ENCODE data around the gene GRAMD4.

The GRAMD4 gene

DNA sequence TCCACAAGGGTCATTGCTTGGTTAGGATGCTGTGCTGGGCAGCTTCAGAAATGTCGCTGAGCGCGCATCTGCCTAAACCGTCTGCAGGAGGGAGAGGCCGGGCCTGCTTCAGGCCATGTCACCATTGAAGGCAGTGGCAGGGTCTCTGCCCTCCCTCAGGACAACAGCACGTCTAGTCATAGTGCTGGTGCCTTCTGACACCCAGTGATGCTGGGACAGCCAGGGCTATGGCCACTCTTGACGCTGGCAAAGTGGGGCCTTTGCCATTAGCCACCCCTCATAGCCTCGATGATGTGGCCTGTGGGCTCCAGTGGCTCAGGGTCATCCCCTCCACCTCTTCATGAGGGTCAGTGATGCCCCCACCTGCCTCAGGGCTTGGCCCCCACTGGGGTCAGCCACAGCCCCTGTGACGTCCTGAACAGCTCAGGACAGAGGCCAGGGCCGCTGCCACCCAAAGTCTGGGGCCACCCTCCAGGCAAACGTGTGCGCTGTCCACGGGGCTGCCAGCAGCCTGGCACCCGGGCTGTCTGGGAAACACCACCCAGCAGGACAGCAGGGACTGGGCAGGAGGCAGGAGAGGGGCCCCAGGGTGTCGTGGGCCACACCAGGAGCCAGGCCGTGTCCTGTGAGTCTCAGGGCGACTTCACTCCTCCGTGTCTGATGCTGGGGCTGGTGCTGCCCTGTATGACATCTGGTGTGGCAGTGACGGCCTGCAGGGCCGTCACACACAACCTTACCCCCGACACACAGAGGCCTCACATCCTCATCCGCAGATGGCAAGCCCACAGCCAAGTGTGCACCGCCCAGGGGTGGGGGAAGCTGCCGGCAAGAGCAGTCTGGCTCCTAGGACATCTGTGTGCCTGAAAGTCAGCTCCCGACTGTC is 75.4 kb downstream of the GRAMD4 start:
- H3K27me3 Mint-ChIP-seq: no peaks in the 10 kb centered on the region
- intact Hi-C loops (cut with micrococcal nuclease): no loop called here
- H3K36me3 Mint-ChIP-seq (ENCODE audit: low read depth): peaks cover 100% of the 10 kb centered on the region
- H3K4me3 Mint-ChIP-seq: no peak overlapping the region
- H3K4me1 Mint-ChIP-seq (ENCODE audit: low read depth): no peaks in the 10 kb centered on the region
- no peaks in the 10 kb centered on the region for H3K9me3 Mint-ChIP-seq
- no peak overlapping the region for H3K27ac Mint-ChIP-seq

DNA sequence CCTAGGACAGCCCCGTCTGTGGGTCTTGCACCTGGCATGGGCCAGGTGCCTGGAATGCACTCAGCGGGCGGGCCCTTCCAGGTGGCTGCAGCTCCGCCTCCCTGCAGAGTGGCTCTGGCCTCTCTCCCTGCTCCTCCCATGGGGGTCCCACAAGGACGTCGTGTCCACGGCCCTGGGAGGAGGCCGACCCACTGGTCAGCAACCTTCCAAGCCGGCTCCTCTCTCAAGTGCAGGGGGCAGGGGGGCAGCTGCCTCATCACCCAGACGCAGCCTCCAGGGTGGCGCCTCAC is 76.0 kb downstream of the GRAMD4 start:
- Mint-ChIP-seq H3K9me3 (no peaks in the 10 kb centered on the region), H3K36me3 (ENCODE audit: low read depth) (peaks cover 100% of the 10 kb centered on the region), H3K4me3 (no peak overlapping the region), H3K4me1 (ENCODE audit: low read depth) (no peaks in the 10 kb centered on the region), H3K27me3 (no peaks in the 10 kb centered on the region), H3K27ac (no peak overlapping the region)
- intact Hi-C loops (cut with micrococcal nuclease): no loop called here

DNA sequence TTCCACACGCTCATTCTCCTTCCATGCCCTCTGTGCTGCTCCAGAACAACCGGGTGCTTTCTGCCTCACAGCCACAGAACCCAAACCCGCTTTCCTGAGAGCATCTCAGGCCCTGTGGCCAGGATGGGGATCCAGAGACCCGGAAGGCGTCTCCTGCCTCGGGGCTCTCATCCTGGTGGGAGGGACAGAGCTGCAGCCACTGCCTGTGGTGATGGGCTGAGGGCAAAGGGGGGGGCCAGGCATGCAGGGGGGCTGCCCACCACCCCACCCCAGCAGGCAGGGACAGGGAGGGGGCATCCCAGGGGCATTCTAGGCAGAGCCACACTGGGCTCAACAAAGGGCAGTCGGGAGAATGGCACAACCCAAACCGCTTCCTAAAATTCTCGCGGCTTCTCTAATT is 76.4 kb downstream of the GRAMD4 start:
- no peaks in the 10 kb centered on the region for H3K27me3 Mint-ChIP-seq
- no peaks in the 10 kb centered on the region for H3K4me1 Mint-ChIP-seq (ENCODE audit: low read depth)
- intact Hi-C loops (cut with micrococcal nuclease): no loop called here
- H3K27ac Mint-ChIP-seq: no peak overlapping the region
- H3K4me3 Mint-ChIP-seq: no peak overlapping the region
- no peaks in the 10 kb centered on the region for H3K9me3 Mint-ChIP-seq
- peaks cover 100% of the 10 kb centered on the region for H3K36me3 Mint-ChIP-seq (ENCODE audit: low read depth)

DNA sequence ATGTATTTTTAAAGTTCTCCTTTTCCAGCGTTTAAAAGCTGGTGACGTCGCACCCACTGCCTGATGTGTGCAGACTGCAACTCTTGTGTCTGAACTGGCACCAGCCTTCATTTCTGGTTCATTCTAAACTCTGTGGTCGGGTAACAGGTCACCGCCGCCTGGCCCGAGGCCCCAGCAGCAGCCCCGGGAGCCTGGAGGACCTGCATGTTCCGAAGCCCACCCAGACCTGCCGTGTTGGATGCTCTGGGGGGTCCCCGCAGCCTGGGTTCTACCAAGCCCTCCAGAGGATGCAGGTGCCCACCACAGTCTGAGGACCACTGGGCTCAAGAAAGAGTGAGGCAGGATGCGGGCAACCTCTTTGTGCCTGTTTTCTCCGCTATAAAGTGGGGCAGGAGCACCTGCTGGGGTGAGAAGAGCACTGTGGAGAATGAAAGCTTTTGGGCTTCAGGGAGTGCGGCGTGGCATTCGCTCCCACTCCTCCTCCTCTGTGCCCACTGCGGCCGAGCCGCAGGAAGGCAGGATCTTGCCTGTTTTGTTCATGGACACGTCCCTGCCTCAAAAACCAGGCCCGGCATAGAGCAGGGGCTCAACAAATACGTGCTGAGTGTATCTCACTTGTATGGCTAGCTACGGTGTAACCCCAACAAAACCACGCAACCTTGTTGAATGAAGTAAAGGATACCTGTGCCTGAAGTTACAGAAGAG is 77.8 kb downstream of the GRAMD4 start:
- H3K27me3 Mint-ChIP-seq: no peaks in the 10 kb centered on the region
- peaks cover 100% of the 10 kb centered on the region for H3K36me3 Mint-ChIP-seq (ENCODE audit: low read depth)
- H3K4me1 Mint-ChIP-seq (ENCODE audit: low read depth): no peaks in the 10 kb centered on the region
- intact Hi-C loops (cut with micrococcal nuclease): no loop called here
- no peaks in the 10 kb centered on the region for H3K9me3 Mint-ChIP-seq
- H3K4me3 Mint-ChIP-seq: no peak overlapping the region
- H3K27ac Mint-ChIP-seq: no peak overlapping the region

DNA sequence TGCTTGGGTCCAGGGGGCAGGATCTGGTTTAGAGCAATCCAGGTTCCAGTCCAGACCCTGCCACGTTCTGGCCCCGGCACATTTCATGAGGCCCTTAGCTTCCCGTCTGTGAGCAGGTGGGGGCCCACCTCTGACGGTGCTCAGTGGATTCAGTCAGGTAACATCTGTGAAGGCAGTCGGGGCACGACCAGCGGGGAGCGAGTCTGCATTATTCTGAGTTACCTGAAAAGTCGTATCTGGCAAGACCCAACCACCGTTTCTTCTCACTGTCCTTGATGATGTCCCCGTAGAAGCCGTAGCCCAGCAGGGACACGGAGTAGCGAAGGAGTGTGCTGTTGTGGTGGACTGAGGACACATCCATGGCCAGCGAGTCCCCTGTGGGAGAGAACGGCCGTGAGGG is 78.9 kb downstream of the GRAMD4 start:
- intact Hi-C loops (cut with micrococcal nuclease): no loop called here
- Mint-ChIP-seq H3K27me3 (no peaks in the 10 kb centered on the region), H3K4me1 (ENCODE audit: low read depth) (no peaks in the 10 kb centered on the region), H3K27ac (no peak overlapping the region), H3K4me3 (no peak overlapping the region), H3K9me3 (no peaks in the 10 kb centered on the region), H3K36me3 (ENCODE audit: low read depth) (peaks cover 100% of the 10 kb centered on the region)

DNA sequence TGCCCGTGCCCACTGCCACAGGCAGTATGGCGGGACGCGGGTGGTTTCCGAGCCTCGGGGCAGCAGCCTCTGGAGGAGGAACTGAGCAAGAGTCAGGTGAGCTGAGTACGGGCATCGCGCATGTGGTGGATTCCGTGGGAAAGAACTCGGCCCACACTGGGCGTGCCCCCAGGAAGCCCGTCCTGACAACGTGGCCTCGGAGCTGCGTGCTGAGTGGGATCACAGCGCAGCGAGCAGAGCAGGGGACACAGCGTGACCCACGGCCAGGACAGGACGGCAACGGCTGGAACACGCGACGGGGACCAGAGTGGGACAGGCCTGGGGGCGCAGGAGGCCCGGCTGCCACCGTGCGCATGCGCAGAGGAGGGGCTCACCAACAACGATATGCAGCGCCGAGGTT is 81.1 kb downstream of the GRAMD4 start:
- Mint-ChIP-seq H3K9me3 (no peaks in the 10 kb centered on the region), H3K4me3 (no peak overlapping the region), H3K36me3 (ENCODE audit: low read depth) (peaks cover 100% of the 10 kb centered on the region), H3K4me1 (ENCODE audit: low read depth) (no peaks in the 10 kb centered on the region), H3K27ac (no peak overlapping the region), H3K27me3 (no peaks in the 10 kb centered on the region)
- intact Hi-C loops (cut with micrococcal nuclease): no loop called here

DNA sequence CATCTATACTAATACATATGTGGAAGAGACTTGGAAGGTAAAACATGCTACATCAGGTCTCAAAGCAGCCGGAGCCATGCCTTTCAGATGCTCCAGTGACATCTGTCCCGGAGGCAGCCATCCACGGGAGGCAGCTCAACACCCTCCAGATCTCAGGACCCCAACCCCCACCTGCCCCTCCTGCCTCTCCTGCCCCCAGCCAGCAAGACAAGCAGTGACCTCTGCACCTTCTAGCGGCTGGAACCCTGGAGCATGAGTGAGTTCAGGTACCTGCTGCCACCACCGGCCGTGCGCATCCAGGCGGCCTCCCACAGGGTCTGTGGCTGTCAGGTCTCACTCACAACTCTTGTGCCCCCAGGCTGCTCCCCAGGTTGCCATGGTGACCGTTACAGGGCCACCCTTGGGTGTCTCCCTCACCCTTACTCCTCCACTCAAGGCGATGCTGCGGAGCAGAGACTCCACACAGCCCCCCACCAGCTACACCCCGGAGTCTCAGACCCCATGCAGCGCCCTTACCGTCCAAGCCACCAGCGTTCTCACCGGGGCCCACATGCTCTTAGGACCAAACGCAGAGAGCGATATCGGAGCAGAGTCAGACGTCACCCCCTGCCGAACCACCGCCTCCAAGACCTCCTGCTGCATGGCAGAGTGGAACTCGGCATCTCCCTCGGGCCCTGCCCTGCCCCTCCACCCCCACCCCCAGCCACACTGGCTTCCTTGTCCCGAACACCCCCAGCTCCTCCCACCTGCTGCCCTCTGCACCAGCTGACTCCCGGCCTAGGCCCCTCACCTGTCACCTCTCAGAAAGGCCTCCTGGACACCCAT is 83.2 kb downstream of the GRAMD4 start:
- no peaks in the 10 kb centered on the region for H3K9me3 Mint-ChIP-seq
- no peaks in the 10 kb centered on the region for H3K4me1 Mint-ChIP-seq (ENCODE audit: low read depth)
- H3K4me3 Mint-ChIP-seq: no peak overlapping the region
- H3K27me3 Mint-ChIP-seq: no peaks in the 10 kb centered on the region
- no peak overlapping the region for H3K27ac Mint-ChIP-seq
- peaks cover 100% of the 10 kb centered on the region for H3K36me3 Mint-ChIP-seq (ENCODE audit: low read depth)
- intact Hi-C loops (cut with micrococcal nuclease): no loop called here

DNA sequence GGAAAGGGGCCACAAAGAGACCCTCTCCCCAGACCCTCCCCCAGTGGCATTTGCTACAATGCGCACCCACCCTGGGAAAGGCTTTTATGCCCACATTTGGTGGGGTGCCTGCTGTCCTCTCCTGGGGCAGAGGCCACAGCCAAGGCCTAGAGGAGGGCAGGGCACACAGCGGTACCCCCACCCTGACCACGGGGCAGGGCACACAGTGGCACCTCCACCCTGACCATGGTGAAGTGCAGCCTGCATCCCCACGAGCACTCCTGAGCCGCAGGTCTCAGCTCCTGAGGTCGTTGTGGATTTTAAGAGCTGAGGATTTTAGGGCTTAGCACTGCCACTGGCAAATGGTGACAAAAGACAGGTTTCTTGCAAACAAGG is 83.8 kb downstream of the GRAMD4 start:
- H3K4me3 Mint-ChIP-seq: no peak overlapping the region
- intact Hi-C loops (cut with micrococcal nuclease): no loop called here
- no peaks in the 10 kb centered on the region for H3K9me3 Mint-ChIP-seq
- H3K36me3 Mint-ChIP-seq (ENCODE audit: low read depth): peaks cover 100% of the 10 kb centered on the region
- no peaks in the 10 kb centered on the region for H3K4me1 Mint-ChIP-seq (ENCODE audit: low read depth)
- no peaks in the 10 kb centered on the region for H3K27me3 Mint-ChIP-seq
- no peak overlapping the region for H3K27ac Mint-ChIP-seq

DNA sequence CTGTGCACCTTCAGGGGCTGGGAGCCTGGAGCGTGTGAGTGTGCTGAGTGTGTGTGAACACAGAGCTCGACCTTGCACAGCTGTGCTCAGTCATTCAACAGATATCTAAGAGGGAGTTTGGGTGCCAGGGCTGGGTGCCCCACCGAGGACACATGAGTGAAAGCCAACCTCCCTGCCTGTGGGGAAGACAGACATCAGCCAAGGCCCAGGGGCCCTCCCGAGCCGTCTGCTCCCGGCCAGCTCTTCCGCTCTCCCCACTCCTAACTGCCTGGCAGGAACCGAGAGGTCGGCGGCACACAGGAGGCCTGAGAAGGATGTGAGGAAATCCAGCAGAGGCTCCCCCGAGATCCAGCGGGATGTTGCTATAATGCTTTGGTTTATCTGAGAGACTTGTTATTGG is 85.9 kb downstream of the GRAMD4 start:
- Mint-ChIP-seq H3K27ac (no peak overlapping the region), H3K4me3 (no peak overlapping the region), H3K4me1 (ENCODE audit: low read depth) (no peaks in the 10 kb centered on the region), H3K27me3 (no peaks in the 10 kb centered on the region), H3K36me3 (ENCODE audit: low read depth) (peaks cover 100% of the 10 kb centered on the region), H3K9me3 (no peaks in the 10 kb centered on the region)
- intact Hi-C loops (cut with micrococcal nuclease): no loop called here

DNA sequence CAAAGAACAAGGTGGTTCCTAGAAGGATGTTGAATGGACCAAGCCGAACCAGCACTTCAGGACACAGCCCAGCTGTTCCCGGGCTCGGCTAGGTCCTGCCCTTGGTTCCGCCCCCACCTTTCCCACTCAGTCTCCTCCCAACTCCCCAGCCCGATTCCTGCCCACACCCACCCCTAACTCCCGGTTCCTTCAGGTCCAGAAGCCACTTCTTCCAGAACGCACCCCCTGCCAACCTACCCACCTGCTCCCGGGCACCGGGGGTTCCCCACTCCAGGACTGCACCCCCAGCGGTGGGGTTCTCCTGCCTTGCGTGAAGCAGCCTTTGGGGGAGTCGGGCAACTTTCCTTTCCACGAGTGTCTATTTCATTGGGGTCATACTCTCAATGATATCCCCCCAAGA is 87.1 kb downstream of the GRAMD4 start:
- H3K9me3 Mint-ChIP-seq: no peaks in the 10 kb centered on the region
- H3K27ac Mint-ChIP-seq: no peak overlapping the region
- H3K4me1 Mint-ChIP-seq (ENCODE audit: low read depth): no peaks in the 10 kb centered on the region
- intact Hi-C loops (cut with micrococcal nuclease): no loop called here
- no peak overlapping the region for H3K4me3 Mint-ChIP-seq
- peaks cover 100% of the 10 kb centered on the region for H3K36me3 Mint-ChIP-seq (ENCODE audit: low read depth)
- no peaks in the 10 kb centered on the region for H3K27me3 Mint-ChIP-seq

DNA sequence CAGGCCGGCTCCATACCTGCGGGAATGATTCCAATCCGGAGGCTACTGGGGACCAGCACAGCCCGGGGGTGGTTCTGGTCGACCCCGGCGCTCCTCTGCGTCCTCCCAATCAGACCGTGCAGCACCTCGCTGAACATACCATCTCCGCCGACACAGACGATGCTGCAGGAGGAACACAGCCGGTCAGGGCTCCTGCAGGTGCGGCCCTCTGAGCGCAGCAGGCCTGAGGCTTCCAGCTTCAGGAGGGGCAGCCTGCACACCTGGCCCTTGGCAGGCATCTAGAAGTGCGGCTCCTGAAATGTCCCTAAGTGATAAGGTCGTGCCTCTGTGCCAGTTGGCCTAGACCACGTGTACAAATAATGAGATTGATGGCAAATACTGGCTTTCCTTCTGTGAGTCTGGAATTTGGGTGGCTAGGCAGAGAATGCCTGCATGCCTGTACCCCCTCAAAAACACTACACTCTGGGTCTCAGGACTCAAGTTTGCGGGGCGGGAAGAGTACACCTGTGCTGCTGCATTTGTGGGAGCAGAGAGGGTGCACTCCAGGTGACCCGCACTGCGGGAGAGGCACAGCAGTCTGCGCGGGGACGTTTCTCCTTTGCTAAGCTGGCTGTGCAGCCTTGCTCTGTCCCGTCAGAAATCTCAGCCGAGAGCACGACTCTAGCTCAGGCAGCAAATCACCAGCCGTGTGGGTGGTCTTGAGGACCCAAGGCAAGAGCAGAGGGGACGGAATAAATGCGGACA is 87.8 kb downstream of the GRAMD4 start:
- intact Hi-C loops (cut with micrococcal nuclease): no loop called here
- H3K27me3 Mint-ChIP-seq: no peaks in the 10 kb centered on the region
- H3K27ac Mint-ChIP-seq: no peak overlapping the region
- H3K36me3 Mint-ChIP-seq (ENCODE audit: low read depth): peaks cover 100% of the 10 kb centered on the region
- no peaks in the 10 kb centered on the region for H3K9me3 Mint-ChIP-seq
- H3K4me1 Mint-ChIP-seq (ENCODE audit: low read depth): no peaks in the 10 kb centered on the region
- no peak overlapping the region for H3K4me3 Mint-ChIP-seq

DNA sequence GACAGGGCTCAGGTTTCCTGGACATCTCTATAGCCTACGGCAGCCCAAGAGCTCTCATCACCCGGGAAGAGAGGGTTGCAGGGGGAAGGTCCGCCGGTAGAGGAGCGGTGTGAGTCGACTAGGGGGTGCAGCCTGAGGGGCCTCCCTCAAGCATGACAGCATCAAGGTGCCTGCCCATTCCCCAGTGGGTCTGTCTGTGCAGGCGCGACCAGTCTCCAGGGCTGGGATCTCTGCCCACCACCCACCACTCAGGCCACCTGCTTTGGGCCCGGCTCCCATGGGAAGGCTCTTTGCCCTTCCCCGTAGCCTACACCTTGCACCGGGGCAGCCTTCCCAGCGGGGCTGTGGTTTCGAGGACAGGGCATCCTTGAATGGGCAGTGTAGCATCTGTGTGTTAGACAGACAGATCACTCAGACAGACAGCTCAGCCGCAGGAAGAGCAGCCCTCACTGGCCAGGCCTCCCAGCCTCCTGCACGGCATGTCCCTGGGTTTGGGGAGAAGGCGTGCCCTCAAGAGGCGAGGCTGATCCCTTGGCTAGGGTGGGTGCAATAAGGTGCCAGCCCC is 88.7 kb downstream of the GRAMD4 start:
- Mint-ChIP-seq H3K4me1 (ENCODE audit: low read depth) (no peaks in the 10 kb centered on the region), H3K4me3 (no peak overlapping the region), H3K9me3 (no peaks in the 10 kb centered on the region), H3K27me3 (no peaks in the 10 kb centered on the region), H3K36me3 (ENCODE audit: low read depth) (peaks cover 100% of the 10 kb centered on the region), H3K27ac (no peak overlapping the region)
- intact Hi-C loops (cut with micrococcal nuclease): no loop called here

DNA sequence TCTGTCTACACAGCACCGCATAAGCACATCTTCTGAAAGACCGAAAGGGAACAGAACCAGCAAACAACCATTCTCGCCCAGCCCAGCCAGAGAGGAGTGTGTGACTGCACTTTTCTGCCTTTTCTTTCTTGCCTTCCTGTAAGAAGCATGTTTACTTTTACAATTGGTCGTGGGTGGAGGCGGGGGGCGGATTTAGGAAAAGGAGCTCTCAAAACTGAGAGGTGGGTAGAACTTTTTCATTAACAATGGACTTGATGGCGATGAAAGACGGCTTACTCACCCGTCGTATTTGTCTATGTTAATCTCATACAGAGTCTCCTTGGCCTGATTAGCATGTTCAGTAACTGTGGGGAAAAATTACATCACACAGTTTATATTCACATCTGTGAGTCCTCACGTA is 90.6 kb downstream of the GRAMD4 start:
- intact Hi-C loops (cut with micrococcal nuclease): no loop called here
- Mint-ChIP-seq H3K27me3 (no peaks in the 10 kb centered on the region), H3K36me3 (ENCODE audit: low read depth) (peaks cover 100% of the 10 kb centered on the region), H3K4me1 (ENCODE audit: low read depth) (no peaks in the 10 kb centered on the region), H3K27ac (no peak overlapping the region), H3K4me3 (no peak overlapping the region), H3K9me3 (no peaks in the 10 kb centered on the region)

Data from dendritic cell treated with granulocyte-macrophage colony-stimulating factor and Interleukin-4, amounts not matched to agents 40 ng/mL and 50 ng/mL, for 4 days (primary cell).